HCT116 (cell line): ENCODE measurements around the gene WDR20.

Experiments
- ATF3 ChIP-seq: IDR thresholded peaks from 2 replicates; pipeline ENCODE4 v1.6.1; 2012
- CTCF ChIP-seq, 3 experiments: fragments of 200-600 bp in 1 of 3; sonication (generic) in 1 of 3; IDR thresholded peaks in 2 of 3; conservative IDR thresholded peaks in 1 of 3; 2 replicates each; pipeline ENCODE4 v1.5.1; 2012 to 2017; ENCODE audit warnings: low read depth in 2 of 3, low read length in 2 of 3, antibody characterized with exemption in 1 of 3, borderline replicate concordance in 1 of 3, control low read depth in 1 of 3, mild to moderate bottlenecking in 1 of 3, mixed read lengths in 1 of 3, mixed run types in 1 of 3, moderate library complexity in 1 of 3; ENCODE audit not compliant: insufficient read depth in 1 of 3
- ELF1 ChIP-seq: IDR thresholded peaks from 2 replicates; pipeline ENCODE4 v1.6.1; 2012; ENCODE audit warnings: low read depth, borderline replicate concordance
- EZH2 ChIP-seq: fragments of 200-600 bp; sonication (generic); IDR thresholded peaks from 2 replicates; pipeline ENCODE4 v1.6.1; 2017; ENCODE audit warnings: antibody characterized with exemption, mixed run types
- EZH2phosphoT487 ChIP-seq: fragments of 200-600 bp; IDR thresholded peaks from 2 replicates; pipeline ENCODE4 v1.6.1; 2018; ENCODE audit warnings: antibody characterized with exemption, borderline replicate concordance
- FOSL1 ChIP-seq: IDR thresholded peaks from 2 replicates; pipeline ENCODE4 v1.6.1; 2012; ENCODE audit warnings: low read depth
- JUND ChIP-seq: IDR thresholded peaks from 2 replicates; pipeline ENCODE4 v1.6.1; 2012
- MAX ChIP-seq: IDR thresholded peaks from 2 replicates; pipeline ENCODE4 v1.6.1; 2012
- POLR2A ChIP-seq: IDR thresholded peaks from 2 replicates; pipeline ENCODE4 v1.7.0; 2011; ENCODE audit warnings: borderline replicate concordance; ENCODE audit not compliant: insufficient read depth, insufficient read length; ENCODE audit errors: extremely low read depth
- POLR2AphosphoS5 ChIP-seq: IDR thresholded peaks from 2 replicates; pipeline ENCODE4 v1.6.1; 2011; ENCODE audit warnings: mild to moderate bottlenecking, low read depth, low read length, moderate library complexity
- RAD21 ChIP-seq: IDR thresholded peaks from 2 replicates; pipeline ENCODE4 v1.6.1; 2012; ENCODE audit warnings: low read depth, mild to moderate bottlenecking
- REST ChIP-seq: IDR thresholded peaks from 2 replicates; pipeline ENCODE4 v1.6.1; 2012; ENCODE audit warnings: low read depth
- SP1 ChIP-seq: IDR thresholded peaks from 2 replicates; pipeline ENCODE4 v1.6.1; 2012; ENCODE audit warnings: low read depth
- ZNF274 ChIP-seq: fragments of 200-500 bp; sonication (Bioruptor generic); IDR thresholded peaks from 2 replicates; pipeline ENCODE4 v1.6.1; 2014; ENCODE audit warnings: mild to moderate bottlenecking, low read depth, low read length, inconsistent platforms

GRCh38 chr14:102159841-102160240 is 20.1 kb downstream of the WDR20 start:
- TF ChIP-seq ELF1 = no peak
- TF ChIP-seq CTCF (IDR thresholded peaks at IDR 0.05 in 2 of 3, conservative IDR thresholded peaks at IDR 0.05 in 1 of 3; ENCODE audit: borderline replicate concordance in 1 of 3, insufficient read depth in 1 of 3, low read depth in 2 of 3, low read length in 2 of 3) = no peak
- no peak for TF ChIP-seq FOSL1
- TF ChIP-seq RAD21 = no peak
- TF ChIP-seq SP1 = no peak
- TF ChIP-seq POLR2A = no peak
- TF ChIP-seq EZH2 = no peak
- no peak for TF ChIP-seq EZH2phosphoT487
- TF ChIP-seq ZNF274 = no peak
- no peak for TF ChIP-seq ATF3
- no peak for TF ChIP-seq JUND
- TF ChIP-seq POLR2AphosphoS5 = no peak
- no peak for TF ChIP-seq REST
- TF ChIP-seq MAX = no peak
